K562 (cell line): ENCODE measurements around the gene SGPP2. TPM values are rescaled to one million over a fixed set of nuclear protein-coding genes. Genes with fewer than 3 reads are reported as not detected.

ENCODE experiments used
- ATAC-seq: fragments of 200-7000 bp; cut with Tn5 transposase; 3 replicates; pipeline ENCODE4 v1.9.1; 2020; ENCODE audit warnings: moderate library complexity
- BruUV-seq: library from RNA; stranded (reverse); fragments of 400-500 nt; replicated peaks from 2 replicates; lab custom pipeline; 2021; lab: Mats Ljungman, UMichigan
- CTCF ChIA-PET: fragments of 300-600 bp; formaldehyde crosslinking; extraction: SDS; loops from one replicate; lab custom pipeline; 2021; ENCODE audit warnings: low intra/inter-chr PET ratio; lab: Yijun Ruan, JAX
- POLR2A ChIA-PET: fragments of 300-600, 350-650 bp; sonication (Branson Sonifier 250); formaldehyde crosslinking; extraction: SDS; loops from one replicate; lab custom pipeline; 2021; ENCODE audit warnings: antibody characterized with exemption, inconsistent platforms; lab: Yijun Ruan, JAX
- DNase-seq, 4 experiments: peaks; one replicate each; pipeline versions ENCODE4 v3.0.0 to v3.0.0-alpha.2; 2011 to 2018; ENCODE audit warnings: low spot score in 3 of 4, mixed read lengths in 3 of 4; ENCODE audit errors: extremely low read depth in 1 of 4
- FAIRE-seq: peaks from 2 replicates; lab custom pipeline; 2011; peaks lifted over from hg19 to GRCh38; lab: Jason Lieb, UNC
- H2AFZ ChIP-seq: 2 replicates; pipeline ENCODE4 v1.6.0; 2011; ENCODE audit warnings: low read depth, low read length, control low read depth, inconsistent platforms
- H3K27ac ChIP-seq: fragments of 200-600 bp; 3 replicates; pipeline ENCODE4 v1.8.0; 2011; ENCODE audit warnings: low read depth, mild to moderate bottlenecking, control low read depth, inconsistent platforms, low read length, moderate library complexity, mixed read lengths; ENCODE audit errors: extremely low read depth
- H3K27me3 ChIP-seq, 2 experiments: fragments of 300-600 bp in 1 of 2; 2 replicates in 1 of 2; 3 replicates in 1 of 2; pipeline versions ENCODE4 v1.6.0 to v1.8.0; 2011; ENCODE audit warnings: inconsistent platforms in 2 of 2, low read length in 2 of 2, mild to moderate bottlenecking in 1 of 2, mixed read lengths in 1 of 2, moderate library complexity in 1 of 2; ENCODE audit not compliant: control insufficient read depth in 2 of 2, insufficient read depth in 2 of 2
- H3K36me3 ChIP-seq: fragments of 300-600 bp; 3 replicates; pipeline ENCODE4 v1.8.0; 2011; ENCODE audit warnings: mild to moderate bottlenecking, low read length, inconsistent platforms; ENCODE audit not compliant: control insufficient read depth, insufficient read depth
- H3K4me1 ChIP-seq, 2 experiments: fragments of 200-600 bp in 1 of 2; replicated peaks in 1 of 2; 2 replicates in 1 of 2; 3 replicates in 1 of 2; pipeline versions ENCODE4 v1.5.1 to v1.8.0; 2011; ENCODE audit warnings: inconsistent platforms in 2 of 2, low read length in 2 of 2, mild to moderate bottlenecking in 1 of 2, mixed read lengths in 1 of 2, moderate library complexity in 1 of 2; ENCODE audit not compliant: control insufficient read depth in 2 of 2, insufficient read depth in 2 of 2
- H3K4me2 ChIP-seq: 2 replicates; pipeline ENCODE4 v1.6.1; 2011; ENCODE audit warnings: low read length, control low read depth, inconsistent platforms, mixed read lengths; ENCODE audit not compliant: insufficient read depth
- H3K4me3 ChIP-seq: fragments of 200-600 bp; sonication (generic), shearing (Covaris generic); 2 replicates; pipeline ENCODE4 v1.5.1; 2016; ENCODE audit warnings: control low read depth, inconsistent platforms
- H3K79me2 ChIP-seq: fragments of 200-600 bp; 3 replicates; pipeline ENCODE4 v1.8.0; 2011; ENCODE audit warnings: low read length, inconsistent platforms; ENCODE audit not compliant: control insufficient read depth, insufficient read depth
- H3K9ac ChIP-seq, 2 experiments: 2 replicates each; pipeline versions ENCODE4 v1.6.0 to v1.6.1; 2011; ENCODE audit warnings: low read depth in 2 of 2, low read length in 2 of 2, control low read depth in 1 of 2, inconsistent platforms in 1 of 2, mild to moderate bottlenecking in 1 of 2, mixed read lengths in 1 of 2; ENCODE audit not compliant: insufficient read depth in 1 of 2
- H3K9me1 ChIP-seq: one replicate; pipeline ENCODE4 v1.6.0; 2011; ENCODE audit warnings: inconsistent platforms, mild to moderate bottlenecking, low read length, moderate library complexity; ENCODE audit not compliant: control insufficient read depth, insufficient read depth
- H3K9me3 ChIP-seq: replicated peaks from 2 replicates; pipeline ENCODE4 v1.5.1; 2011; ENCODE audit warnings: low read depth, low read length, inconsistent platforms; ENCODE audit not compliant: control insufficient read depth, insufficient read depth
- H4K20me1 ChIP-seq: replicated peaks from 2 replicates; pipeline ENCODE4 v1.6.1; 2011; ENCODE audit warnings: low read length, inconsistent platforms, mixed read lengths; ENCODE audit not compliant: control insufficient read depth, insufficient read depth
- COPS2 ChIP-seq: fragments of 450-650 bp; conservative IDR thresholded peaks from 2 replicates; pipeline ENCODE4 v1.6.1; 2016; ENCODE audit warnings: mild to moderate bottlenecking, moderate library complexity
- EP300 ChIP-seq: IDR thresholded peaks from 2 replicates; pipeline ENCODE4 v1.6.1; 2012; ENCODE audit warnings: low read length, improper control_type of control experiment
- FOXJ3 ChIP-seq: sonication (generic); formaldehyde crosslinking; IDR thresholded peaks from 2 replicates; pipeline ENCODE4 v1.4.0; 2020; ENCODE audit warnings: mild to moderate bottlenecking, missing genetic modification reagents
- GTF2F1 ChIP-seq: IDR thresholded peaks from 2 replicates; pipeline ENCODE4 v1.6.1; 2011; ENCODE audit warnings: low read depth, low read length, improper control_type of control experiment
- HCFC1 ChIP-seq: IDR thresholded peaks from 2 replicates; pipeline ENCODE4 v1.6.1; 2012; ENCODE audit warnings: low read depth, low read length, improper control_type of control experiment
- MAFF ChIP-seq: IDR thresholded peaks from 2 replicates; pipeline ENCODE4 v1.6.1; 2012; ENCODE audit warnings: low read length, improper control_type of control experiment
- PHF21A ChIP-seq: fragments of 450-650 bp; IDR thresholded peaks from 2 replicates; pipeline ENCODE4 v1.6.1; 2017; ENCODE audit warnings: low read depth, borderline replicate concordance
- PHTF2 ChIP-seq: fragments of 250-450 bp; sonication (Bioruptor Pico); IDR thresholded peaks from 2 replicates; pipeline ENCODE4 v1.5.0; 2021; ENCODE audit warnings: mild to moderate bottlenecking
- PML ChIP-seq: IDR thresholded peaks from 2 replicates; pipeline ENCODE4 v1.6.1; 2012; ENCODE audit warnings: low read length, inconsistent platforms
- RNF2 ChIP-seq: sonication (generic); IDR thresholded peaks from 2 replicates; pipeline ENCODE4 v1.6.1; 2016
- TOE1 ChIP-seq, 2 experiments: fragments of 450-650 bp in 1 of 2; sonication (generic) in 1 of 2; formaldehyde crosslinking in 1 of 2; IDR thresholded peaks; 2 replicates each; pipeline versions ENCODE4 v1.7.1 to v1.8.0; 2016 to 2022; ENCODE audit warnings: borderline replicate concordance in 2 of 2, mild to moderate bottlenecking in 2 of 2, antibody characterized with exemption in 1 of 2, inconsistent platforms in 1 of 2, low read depth in 1 of 2, missing genetic modification reagents in 1 of 2, moderate library complexity in 1 of 2
- ZFX ChIP-seq: sonication (generic); formaldehyde crosslinking; IDR thresholded peaks from 2 replicates; pipeline ENCODE4 v1.8.0; 2022; ENCODE audit warnings: mild to moderate bottlenecking, missing genetic modification reagents, moderate library complexity
- ZNF143 ChIP-seq: sonication (generic); formaldehyde crosslinking; IDR thresholded peaks from 2 replicates; pipeline ENCODE4 v1.9.0; 2022; ENCODE audit warnings: mild to moderate bottlenecking, missing genetic modification reagents
- ZNF263 ChIP-seq: sonication (generic); formaldehyde crosslinking; IDR thresholded peaks from 2 replicates; pipeline ENCODE4 v1.8.0; 2022; ENCODE audit warnings: mild to moderate bottlenecking, missing genetic modification reagents, borderline replicate concordance
- ZNF584 ChIP-seq: fragments of 200-800 bp; sonication (Bioruptor generic); IDR thresholded peaks from 2 replicates; pipeline ENCODE4 v1.6.1; 2016; ENCODE audit warnings: low read depth, mild to moderate bottlenecking, missing genetic modification characterization, missing compliant biosample characterization
- WGBS: fragments of 100-300 bp; shearing (Covaris generic); methylation state at CpG from one replicate; pipeline ENCODE4 v1.1.6; 2016; ENCODE audit warnings: low coverage, mixed read lengths; ENCODE audit not compliant: insufficient coverage; ENCODE audit errors: missing lambda C conversion rate; 5-methylcytosine and 5-hydroxymethylcytosine counted together
- in situ Hi-C: fragments of 300-500 bp; cut with MboI; formaldehyde crosslinking; loops from 4 replicates; pipeline ENCODE4 v1.15.0; 2018; ENCODE audit warnings: inconsistent platforms, mixed read lengths
- intact Hi-C: fragments of 100-400 bp; cut with micrococcal nuclease; formaldehyde crosslinking; loops from 2 replicates; pipeline ENCODE4 v1.14.2; 2022
- polyA plus RNA-seq, 8 experiments: library from polyadenylated mRNA; depleted of rRNA in 4 of 8; stranded (reverse) in 5 of 8; unstranded in 3 of 8; fragments of >200 nt; fragmentation: Nextera tagmentation in 2 of 8; fragmentation: Illumina TruSeq in 1 of 8; extraction: Ambion mirVana in 2 of 8; extraction: Trizol in 1 of 8; gene quantifications; 2 replicates each; pipeline versions ENCODE4 v1.2.1 to v1.2.3, GENCODE V29; 2011 to 2014; ENCODE audit warnings: inconsistent platforms in 1 of 8, missing spikeins in 1 of 8
- total RNA-seq, 7 experiments: library from RNA; depleted of rRNA in 6 of 7; stranded (reverse); fragments of >200 nt in 6 of 7; fragmentation: Illumina TruSeq in 2 of 7; extraction: Trizol in 2 of 7; gene quantifications; 2 replicates each; pipeline versions ENCODE4 v1.2.1 to v1.2.3, GENCODE V29; 2011 to 2021; ENCODE audit warnings: low replicate concordance in 1 of 7
- TF ChIP-seq, protein P1 (sequence below): sonication (generic); formaldehyde crosslinking; IDR thresholded peaks from 2 replicates; pipeline ENCODE4 v1.8.1; 2022; ENCODE audit warnings: missing genetic modification reagents
- TF ChIP-seq, protein P2 (sequence below): fragments of 250-450 bp; sonication (Bioruptor Pico); IDR thresholded peaks from 2 replicates; pipeline ENCODE4 v1.5.0; 2021
- TF ChIP-seq, protein P3 (sequence below): fragments of 450-650 bp; formaldehyde crosslinking; IDR thresholded peaks from 2 replicates; pipeline ENCODE4 v1.4.0; 2022; ENCODE audit warnings: mild to moderate bottlenecking, moderate library complexity

Gene SGPP2
- total and polyA plus RNA-seq, 9 of the 15 experiments (the other 6 are each of a cell fraction or from before 2014, with no cell fraction given): 0.01 to 0.04 TPM; not detected in 7

DNA sequence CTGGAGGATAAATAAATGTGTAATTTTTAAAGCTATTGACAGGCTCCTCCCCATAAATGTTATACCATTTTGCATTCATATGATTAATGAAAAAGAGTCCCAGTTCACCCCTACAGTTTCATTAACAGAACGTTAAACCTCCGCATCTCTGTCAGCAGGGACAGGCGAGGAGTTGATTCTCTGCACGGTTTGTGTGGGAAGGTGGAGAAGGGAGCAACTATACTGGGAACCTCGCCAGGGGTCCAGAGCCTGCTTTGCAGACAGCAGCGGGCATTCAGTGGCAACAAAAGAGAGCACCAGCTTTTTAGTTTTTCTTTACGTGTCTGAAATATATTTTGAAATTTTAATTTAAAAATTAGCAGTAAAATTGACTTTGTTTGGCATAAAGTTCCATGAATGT is 130.2 kb downstream of the SGPP2 start (continued):
- TF ChIP-seq, protein P1, sequence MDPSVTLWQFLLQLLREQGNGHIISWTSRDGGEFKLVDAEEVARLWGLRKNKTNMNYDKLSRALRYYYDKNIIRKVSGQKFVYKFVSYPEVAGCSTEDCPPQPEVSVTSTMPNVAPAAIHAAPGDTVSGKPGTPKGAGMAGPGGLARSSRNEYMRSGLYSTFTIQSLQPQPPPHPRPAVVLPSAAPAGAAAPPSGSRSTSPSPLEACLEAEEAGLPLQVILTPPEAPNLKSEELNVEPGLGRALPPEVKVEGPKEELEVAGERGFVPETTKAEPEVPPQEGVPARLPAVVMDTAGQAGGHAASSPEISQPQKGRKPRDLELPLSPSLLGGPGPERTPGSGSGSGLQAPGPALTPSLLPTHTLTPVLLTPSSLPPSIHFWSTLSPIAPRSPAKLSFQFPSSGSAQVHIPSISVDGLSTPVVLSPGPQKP (CRISPR knock-in tag): no peak
- no peak for TF ChIP-seq ZNF263 (CRISPR knock-in tag)

DNA sequence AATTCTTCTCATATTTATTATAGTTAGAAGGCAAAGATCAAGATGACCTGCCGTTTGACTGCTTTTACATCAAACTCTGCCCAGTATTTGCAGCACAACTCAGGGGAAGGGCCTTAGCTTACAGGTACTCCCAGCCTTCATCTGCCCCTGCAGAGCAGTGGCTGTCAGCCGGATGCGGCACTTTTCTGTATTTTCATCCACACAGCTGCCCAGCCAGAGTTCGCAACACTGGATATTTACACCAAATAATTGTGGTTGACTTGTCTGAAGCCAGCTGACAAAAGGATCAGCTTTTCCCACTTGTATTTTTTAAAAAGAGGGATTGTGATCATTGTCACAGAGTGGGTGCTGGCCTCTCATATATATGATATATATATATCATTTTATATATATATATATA is 136.8 kb downstream of the SGPP2 start:
- POLR2A ChIA-PET: interaction anchor here (1.3 kb wide), 1 partner anchor 8 kb away, joined by 4 read pairs; no protein-coding TSS in a partner anchor
- in situ Hi-C loops: loop anchor here (25.0 kb wide), 1 partner anchor 249 kb away; a partner anchor contains a TSS
- no peak for ATAC-seq

More for the DNA sequence above, 136.8 kb downstream of the SGPP2 start:
- FAIRE-seq: no peak
- intact Hi-C loops: loop anchor here (2.0 kb wide), 1 partner anchor 504 kb away; no protein-coding TSS in a partner anchor
- no peak overlapping the region for H3K9ac ChIP-seq
- CTCF ChIA-PET: interaction anchor here (1.2 kb wide), 1 partner anchor 243 kb away, joined by 5 read pairs; no protein-coding TSS in a partner anchor
- H4K20me1 ChIP-seq: no peaks in the 10 kb centered on the region
- no peak overlapping the region for H3K4me3 ChIP-seq
- no peak overlapping the region for H2AFZ ChIP-seq
- no peaks in the 10 kb centered on the region; the same call in 2 of the 3 replicates for H3K36me3 ChIP-seq
- DNase-seq: no peak
- TF ChIP-seq MAFF: no peak
- TF ChIP-seq PHF21A: no peak
- TF ChIP-seq FOXJ3 (CRISPR knock-in tag): no peak
- no peak for TF ChIP-seq HCFC1
- no peak for TF ChIP-seq TOE1 (IDR thresholded peaks at IDR 0.05; ENCODE audit: borderline replicate concordance)
- TF ChIP-seq TOE1 (CRISPR knock-in tag; IDR thresholded peaks at IDR 0.05; ENCODE audit: borderline replicate concordance, low read depth): no peak
- TF ChIP-seq ZNF584 (CRISPR knock-in tag): no peak
- no peak for TF ChIP-seq RNF2
- TF ChIP-seq EP300: no peak
- no peak for TF ChIP-seq COPS2
- TF ChIP-seq PML: no peak
- TF ChIP-seq ZNF143 (CRISPR knock-in tag): no peak
- TF ChIP-seq, protein P2, sequence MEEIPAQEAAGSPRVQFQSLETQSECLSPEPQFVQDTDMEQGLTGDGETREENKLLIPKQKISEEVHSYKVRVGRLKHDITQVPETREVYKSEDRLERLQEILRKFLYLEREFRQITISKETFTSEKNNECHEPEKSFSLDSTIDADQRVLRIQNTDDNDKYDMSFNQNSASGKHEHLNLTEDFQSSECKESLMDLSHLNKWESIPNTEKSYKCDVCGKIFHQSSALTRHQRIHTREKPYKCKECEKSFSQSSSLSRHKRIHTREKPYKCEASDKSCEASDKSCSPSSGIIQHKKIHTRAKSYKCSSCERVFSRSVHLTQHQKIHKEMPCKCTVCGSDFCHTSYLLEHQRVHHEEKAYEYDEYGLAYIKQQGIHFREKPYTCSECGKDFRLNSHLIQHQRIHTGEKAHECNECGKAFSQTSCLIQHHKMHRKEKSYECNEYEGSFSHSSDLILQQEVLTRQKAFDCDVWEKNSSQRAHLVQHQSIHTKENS (CRISPR knock-in tag): no peak
- no peak for TF ChIP-seq GTF2F1
- TF ChIP-seq, protein P3, sequence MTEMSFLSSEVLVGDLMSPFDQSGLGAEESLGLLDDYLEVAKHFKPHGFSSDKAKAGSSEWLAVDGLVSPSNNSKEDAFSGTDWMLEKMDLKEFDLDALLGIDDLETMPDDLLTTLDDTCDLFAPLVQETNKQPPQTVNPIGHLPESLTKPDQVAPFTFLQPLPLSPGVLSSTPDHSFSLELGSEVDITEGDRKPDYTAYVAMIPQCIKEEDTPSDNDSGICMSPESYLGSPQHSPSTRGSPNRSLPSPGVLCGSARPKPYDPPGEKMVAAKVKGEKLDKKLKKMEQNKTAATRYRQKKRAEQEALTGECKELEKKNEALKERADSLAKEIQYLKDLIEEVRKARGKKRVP (CRISPR knock-in tag): no peak
- TF ChIP-seq ZFX: no peak
- TF ChIP-seq PHTF2: no peak
- no peak overlapping the region for H3K4me2 ChIP-seq
- WGBS: 77% methylated on average over 4 of the region's 4 CpGs
- H3K27me3 ChIP-seq: no peaks in the 10 kb centered on the region
- BruUV-seq: no TSS peak
- H3K4me1 ChIP-seq: no peaks in the 10 kb centered on the region
- H3K9me1 ChIP-seq: no peaks in the 10 kb centered on the region
- H3K27ac ChIP-seq: no peak overlapping the region
- no peaks in the 10 kb centered on the region for H3K79me2 ChIP-seq
- no peaks in the 10 kb centered on the region for H3K9me3 ChIP-seq
